Heart left ventricle (tissue), 16 donors: ENCODE results near the gene KCNC3. TPM values are rescaled to one million over a fixed set of nuclear protein-coding genes. Genes with fewer than 3 reads are reported as not detected.

ENCODE experiments used
- ATAC-seq, 4 donors: fragments of 200-7000 bp; cut with Tn5 transposase; one replicate each; pipeline ENCODE4 v1.9.1; 2020 to 2022; ENCODE audit warnings: moderate library complexity in 4 of 4, mild to moderate bottlenecking in 3 of 4, moderate number of reproducible peaks in 1 of 4
- DNase-seq, 5 donors: peaks; one replicate each; pipeline ENCODE4 v3.0.0-alpha.2; 2020
- H3K27ac ChIP-seq, 12 donors: fragments of 200-600 bp; sonication (generic) in 4 of 12; one replicate each; pipeline versions ENCODE4 v1.5.0 to v1.8.0; 2016 to 2022; ENCODE audit warnings: mild to moderate bottlenecking in 2 of 12
- H3K27me3 ChIP-seq, 9 donors: fragments of 200-600 bp; sonication (generic) in 2 of 9; one replicate each; pipeline versions ENCODE4 v1.5.1 to v1.8.0; 2016 to 2022; ENCODE audit warnings: mild to moderate bottlenecking in 3 of 9
- H3K36me3 ChIP-seq, 9 donors: fragments of 200-600 bp; sonication (generic) in 2 of 9; one replicate each; pipeline versions ENCODE4 v1.5.0 to v1.8.0; 2018 to 2022; ENCODE audit warnings: mild to moderate bottlenecking in 2 of 9
- H3K4me1 ChIP-seq, 12 donors: fragments of 200-600 bp; sonication (generic) in 4 of 12; one replicate each; pipeline versions ENCODE4 v1.5.0 to v1.8.0; 2016 to 2022; ENCODE audit warnings: mild to moderate bottlenecking in 3 of 12
- H3K4me3 ChIP-seq, 12 donors: fragments of 200-600 bp; sonication (generic) in 4 of 12; one replicate each; pipeline versions ENCODE4 v1.5.0 to v1.8.0; 2017 to 2022; ENCODE audit warnings: mild to moderate bottlenecking in 9 of 12, moderate library complexity in 4 of 12
- H3K9me3 ChIP-seq, 12 donors: fragments of 200-600 bp; sonication (generic) in 4 of 12; one replicate each; pipeline versions ENCODE4 v1.5.0 to v1.8.0; 2016 to 2022; ENCODE audit warnings: mild to moderate bottlenecking in 1 of 12
- CTCF ChIP-seq, 12 donors: fragments of 200-600 bp; sonication (generic) in 4 of 12; IDR thresholded peaks; one replicate each; pipeline versions ENCODE4 v1.5.0 to v1.8.0; 2018 to 2022; ENCODE audit warnings: antibody characterized with exemption in 12 of 12, mild to moderate bottlenecking in 5 of 12
- POLR2A ChIP-seq, 2 donors: fragments of 450-650 bp; IDR thresholded peaks; one replicate each; pipeline ENCODE4 v1.6.1; 2017; ENCODE audit warnings: antibody characterized with exemption in 2 of 2, mild to moderate bottlenecking in 2 of 2, moderate library complexity in 2 of 2
- WGBS, 4 donors: extraction: QIAGEN DNeasy Blood & Tissue Kit in 2 of 4; methylation state at CpG; one replicate each; pipeline versions ENCODE4 v1.1.5 to v1.1.7; 2013 to 2018; 5-methylcytosine and 5-hydroxymethylcytosine counted together
- intact Hi-C, 10 donors: fragments of 100-400 bp; cut with DNase I; formaldehyde crosslinking; loops; one replicate each; pipeline versions ENCODE4 v1.11.1 to v1.14.2; 2022
- polyA plus RNA-seq, 2 donors: library from polyadenylated mRNA; stranded (reverse); fragments of 200-250 nt; gene quantifications; one replicate each; pipeline ENCODE4 v1.2.3, GENCODE V29; 2013
- total RNA-seq, 9 donors: library from RNA; depleted of rRNA in 2 of 9; stranded (reverse); fragments of >200 nt in 2 of 9; fragmentation: NEBNext Ultra II Directional in 3 of 9; extraction: Animal tissue kit (Norgen Biotek cat#: 25700) in 3 of 9; gene quantifications; one replicate each; pipeline versions ENCODE4 v1.1.0 to v1.2.4, GENCODE V29; 2016 to 2023
- donor health status: ischemic (EF 13 %, LVEDD 7.1; RV severe dilation, severe dysfunction).
- donor health status: healthy with polysubstance abuse.
- donor health status: DM: no; HTN: yes; CAD: no.
- donor health status: DM: no; HTN: no; CAD: no.
- donor health status: ischemic (EF 25% LVEDD 6.9; RV normal size, moderate dysfunction).
- donor health status: ischemic (EF 25% LVEDD 5.7; RV mildly dilated, moderate dysfunction).
- donor health status: healthy.
- donor health status: DM: yes; HTN: yes; CAD: no.
- donor health status: ischemic (EF 35%, LVEDD 5.7; RV mildly dilated, moderate dysfunction).
- donor health status: nonischemic (EF 11% LVEDD 7.7; RV severe dilation, severe dysfunction).
- donor health status: DM: yes; HTN: yes; CAD: no.
- donor health status: PGD.
- donor health status: ischemic (EF 29% LVEDD 5.4; RV normal size, mild dysfunction).
- donor health status: nonischemic (EF 23%, LVEDD 6.1; RV moderate dilation, normal function).

The KCNC3 gene
- total and polyA plus RNA-seq, 11 donors = 0.87 to 4.4 (median 2.5) TPM

GRCh38 chr19:50371914-50372475, 42.8 kb upstream of the KCNC3 start:
- 81 to 86% (median 84%) methylated on average over 10 of the region's 10 CpGs for WGBS, 4 donors
- Histone ChIP-seq H3K9me3 (no peaks in the 10 kb centered on the region), H3K4me3 (no peak overlapping the region), H3K27me3 (no peaks in the 10 kb centered on the region), H3K4me1 (peaks cover 0 to 21% (median 8%) of the 10 kb centered on the region in 12 donors), H3K27ac (peak overlapping the region in 1 of 12 donors; percentile 15), H3K36me3 (no peaks in the 10 kb centered on the region)
- no peak for TF ChIP-seq CTCF (IDR thresholded peaks at IDR 0.05)
- TF ChIP-seq POLR2A (IDR thresholded peaks at IDR 0.05) = no peak
- ATAC-seq (no peak), DNase-seq (no peak)
- intact Hi-C loops = loop anchor here in 3 of 10 donors (10.0 kb wide), 2 partner anchors 433 to 733 kb away; partner anchors contain the start of gene CTU1 (in 2 of the 3)

- peaks cover 0 to 14% (median 0%) of the 10 kb centered on the region in 12 donors for H3K4me1 ChIP-seq
- DNase-seq (peak; percentile 85 to 89 (median 88)), ATAC-seq (peak; percentile 91 to 97 (median 93))
- no peaks in the 10 kb centered on the region for H3K27me3 ChIP-seq
- H3K36me3 ChIP-seq = no peaks in the 10 kb centered on the region
- intact Hi-C loops = loop anchor here (1.0 to 10.0 kb wide), 11 partner anchors 43 to 556 kb away; partner anchors contain the start of genes EMC10 (in 2 of the 10) and GARIN5A (in 2 of the 10)
- H3K27ac ChIP-seq = peak overlapping the region in 11 of 12 donors; percentile 60 to 85 (median 80)
- 7 to 22% (median 9%) methylated on average over 16 to 34 of the region's 34 CpGs for WGBS, 4 donors
- H3K9me3 ChIP-seq = no peaks in the 10 kb centered on the region
- peak; percentile 82 to 97 (median 87) for TF ChIP-seq CTCF (IDR thresholded peaks at IDR 0.05)
- TF ChIP-seq POLR2A (IDR thresholded peaks at IDR 0.05) = no peak
- peak overlapping the region; percentile 52 to 87 (median 70) for H3K4me3 ChIP-seq
These were observed 39.7 kb upstream of the KCNC3 start for GRCh38 chr19:50368649-50369570.

- DNase-seq = no peak
- Histone ChIP-seq H3K27me3 (no peaks in the 10 kb centered on the region), H3K9me3 (no peaks in the 10 kb centered on the region), H3K4me3 (no peak within 1 kb of the TSS), H3K27ac (no peak within 1 kb of the TSS), H3K36me3 (no peaks in the 10 kb centered on the region), H3K4me1 (peaks cover 0 to 14% (median 0%) of the 10 kb centered on the region in 12 donors)
- intact Hi-C loops = loop anchor here in 9 of 10 donors (5.0 to 10.0 kb wide), 5 partner anchors 47 to 559 kb away; partner anchors contain the start of genes EMC10 (in 2 of the 9) and GARIN5A (in 2 of the 9)
- 85 to 88% (median 85%) methylated on average over 11 of the region's 11 CpGs for WGBS, 4 donors
- TF ChIP-seq POLR2A (IDR thresholded peaks at IDR 0.05) (no peak), CTCF (IDR thresholded peaks at IDR 0.05) (no peak)
- ATAC-seq = no peak
These were observed 36.5 kb upstream of the KCNC3 start, which contains the start of gene NAPSA for GRCh38 chr19:50365434-50366306. Gene NAPSA, minus strand, starts transcription at chr19:50365639. Its CDS starts 18 bp downstream, at chr19:50365621.
